PFSK-1 (cell line): ENCODE results near the gene RUNX1.

Experiments used
- POLR2AphosphoS5 ChIP-seq: IDR thresholded peaks from 2 replicates; pipeline ENCODE4 v1.6.1; 2012; ENCODE audit warnings: low read depth, mild to moderate bottlenecking, control low read depth, low read length, moderate library complexity
- REST ChIP-seq, 2 experiments: IDR thresholded peaks; 2 replicates each; pipeline versions ENCODE4 v1.6.1 to v1.8.0; 2011 to 2012; ENCODE audit warnings: low read depth in 2 of 2, low read length in 2 of 2, control low read depth in 1 of 2, inconsistent platforms in 1 of 2, mild to moderate bottlenecking in 1 of 2, moderate library complexity in 1 of 2; ENCODE audit not compliant: insufficient read depth in 1 of 2
- SIN3A ChIP-seq: IDR thresholded peaks from 2 replicates; pipeline ENCODE4 v1.6.1; 2012; ENCODE audit warnings: mild to moderate bottlenecking, low read length, moderate library complexity, borderline replicate concordance; ENCODE audit not compliant: insufficient read depth
- TAF1 ChIP-seq: IDR thresholded peaks from 2 replicates; pipeline ENCODE4 v1.6.1; 2012; ENCODE audit warnings: low read length, control low read depth, borderline replicate concordance; ENCODE audit not compliant: insufficient read depth

GRCh38 chr21:34910396-34910795, 138.7 kb downstream of the RUNX1 start:
- TF ChIP-seq POLR2AphosphoS5 (no peak), REST (IDR thresholded peaks at IDR 0.05; ENCODE audit: insufficient read depth in 1 of 2, low read depth in 2 of 2, low read length in 2 of 2) (0 out of 4 replicates have a peak, but pooled peaks have one; percentile 13 to 55), TAF1 (no peak), SIN3A (no peak)
